ENCODE results near the gene CXorf51A. TPM values are rescaled to one million over a fixed set of nuclear protein-coding genes. Genes with fewer than 3 reads are reported as not detected.

CXorf51A gene
- total RNA-seq, 2 experiments from 2014 or later, result not detected

Other genes starting within 250 kb of the CXorf51A start
- not detected for gene CXorf51B, start 5.0 kb downstream of the CXorf51A start, total RNA-seq